DMS79 (cell line): ENCODE data around the gene TIMMDC1.
"Not testable (repeated sequence)": the region's sequence is repeated elsewhere in the genome, so short reads cannot be mapped to it uniquely, and the experiment has no call there.

Experiments used
- DNase-seq: peaks from one replicate; lab custom pipeline; 2025; lab: John Stamatoyannopoulos, UW

TIMMDC1 gene

GRCh38 chr3:119510690-119511089 is 12.3 kb downstream of the TIMMDC1 start:
- no peak for DNase-seq

GRCh38 chr3:119514637-119515036 is 16.3 kb downstream of the TIMMDC1 start:
- no peak for DNase-seq

- no peak for DNase-seq
Observed at GRCh38 chr3:119517112-119517511, 18.8 kb downstream of the TIMMDC1 start.

- DNase-seq = no peak
Observed at GRCh38 chr3:119518026-119518425, 19.7 kb downstream of the TIMMDC1 start.

DNA sequence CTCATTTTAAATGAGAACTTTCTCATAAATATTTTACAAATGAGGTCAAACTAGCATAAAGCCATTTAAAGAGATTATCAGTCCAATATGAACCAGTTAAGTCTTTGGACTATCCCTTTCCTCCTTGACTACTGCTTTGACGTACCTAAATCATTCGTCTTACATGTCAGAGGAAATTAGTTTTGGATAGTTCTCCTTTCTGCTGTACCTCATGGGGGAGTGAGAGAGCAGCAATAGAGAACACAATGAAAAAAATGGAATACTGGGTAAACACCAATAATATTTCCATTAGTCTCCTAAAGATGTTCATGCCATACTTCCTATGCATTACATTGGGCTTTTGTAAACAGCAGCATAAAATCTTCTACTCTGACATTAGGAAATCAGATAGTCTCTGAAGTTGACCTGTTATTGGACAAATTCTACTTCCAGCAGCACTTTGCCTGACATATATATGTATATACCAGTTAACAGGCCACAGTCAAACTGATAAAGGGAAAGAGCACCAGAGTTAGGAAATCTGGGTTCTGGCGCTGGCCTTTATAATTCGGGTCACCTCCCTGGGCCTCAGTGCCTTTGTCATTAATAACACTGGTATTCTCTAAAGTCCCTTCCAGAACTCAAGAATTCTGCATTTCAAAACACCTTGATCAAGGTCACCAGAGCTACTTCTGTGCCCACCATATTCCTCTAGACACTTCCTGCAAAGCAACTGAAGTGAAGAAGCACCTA is 26.8 kb downstream of the TIMMDC1 start:
- no peak for DNase-seq

DNA sequence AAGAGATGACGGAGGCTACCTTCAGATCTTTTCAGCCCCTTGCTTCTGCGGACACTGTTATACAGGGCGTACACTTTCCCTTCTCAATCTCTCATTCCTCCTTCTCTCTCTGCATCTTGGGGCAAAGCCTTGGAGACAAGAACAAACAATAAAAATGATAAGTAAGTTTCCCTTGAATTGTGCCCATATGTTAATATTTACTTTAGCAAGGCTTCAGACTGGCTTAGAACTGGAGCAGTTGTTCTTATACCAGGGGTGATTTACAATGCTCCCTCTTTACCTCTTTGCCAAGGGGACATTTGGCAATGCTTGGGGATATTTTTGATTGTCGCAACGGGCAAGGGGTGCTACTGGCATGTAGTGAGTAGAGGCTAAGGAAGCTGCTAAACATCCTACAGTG is 29.4 kb downstream of the TIMMDC1 start:
- DNase-seq = no peak

- no peak for DNase-seq
Observed at GRCh38 chr3:119529883-119530282, 31.5 kb downstream of the TIMMDC1 start.

DNA sequence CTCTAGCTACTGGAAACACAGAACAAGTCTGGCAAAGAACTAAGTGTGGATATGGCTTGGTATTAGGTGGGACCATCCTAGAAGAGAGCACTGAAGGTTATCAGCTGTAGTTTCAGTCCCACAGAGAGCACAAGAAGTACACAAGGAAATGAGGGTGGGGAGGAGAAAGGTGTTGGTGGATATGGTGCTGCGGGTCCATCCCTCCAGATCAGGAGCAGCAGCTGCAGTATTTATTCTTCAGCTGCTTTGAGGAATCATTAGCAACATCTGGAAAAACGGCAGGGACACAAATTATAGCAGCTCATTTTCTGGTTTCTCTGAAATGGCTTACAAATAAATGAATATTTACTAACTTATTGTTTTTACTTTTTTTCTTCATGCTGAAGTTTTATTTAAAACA is 32.1 kb downstream of the TIMMDC1 start:
- no peak for DNase-seq

- no peak for DNase-seq
Observed at GRCh38 chr3:119531151-119531550, 32.8 kb downstream of the TIMMDC1 start.

- DNase-seq = no peak
Observed at GRCh38 chr3:119534296-119534695, 35.9 kb downstream of the TIMMDC1 start.

- no peak for DNase-seq
Observed at GRCh38 chr3:119536757-119537156, 38.4 kb downstream of the TIMMDC1 start.

GRCh38 chr3:119538772-119539171 is 40.4 kb downstream of the TIMMDC1 start:
- DNase-seq = no peak

DNA sequence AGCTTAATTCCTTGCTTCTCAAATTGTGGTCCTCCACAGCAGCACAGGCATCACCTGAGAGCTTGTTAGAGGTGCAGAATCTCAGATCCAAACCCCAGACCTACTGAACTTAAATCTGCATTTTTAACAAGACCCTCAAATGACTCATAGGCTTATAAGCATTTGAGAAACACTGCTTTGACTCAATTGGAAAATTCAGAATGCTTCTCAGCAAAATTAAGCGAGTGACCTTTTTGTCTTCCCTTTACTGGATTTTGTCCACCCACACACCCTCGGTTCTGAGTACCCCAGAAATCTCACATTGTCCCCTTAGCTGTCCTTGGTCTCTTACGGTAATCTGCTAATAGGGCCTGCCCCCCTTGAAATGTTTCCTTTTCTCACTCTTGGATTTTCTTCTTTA is 43.2 kb downstream of the TIMMDC1 start:
- DNase-seq = no peak

GRCh38 chr3:119542168-119542767 is 43.9 kb downstream of the TIMMDC1 start:
- no peak for DNase-seq

GRCh38 chr3:119543147-119543546 is 44.8 kb downstream of the TIMMDC1 start:
- no peak for DNase-seq

DNA sequence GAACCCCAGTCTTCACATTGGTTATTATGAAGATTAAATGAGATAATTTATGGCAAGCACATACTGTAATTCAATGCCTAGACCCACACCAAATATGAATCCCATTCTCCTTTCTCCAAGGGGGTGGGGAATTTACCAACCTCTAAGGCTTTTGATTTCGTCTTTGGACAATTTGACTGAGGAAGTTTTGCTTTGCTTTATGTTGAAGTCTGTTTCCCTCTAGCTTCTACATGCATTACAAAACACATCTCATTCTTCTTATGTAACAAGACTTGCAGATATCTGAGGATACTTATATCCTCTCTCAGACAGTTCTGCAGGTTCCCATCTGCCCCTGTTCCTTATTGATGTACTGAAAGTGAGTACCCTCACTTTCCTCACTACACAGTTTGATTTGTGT is 48.9 kb downstream of the TIMMDC1 start:
- no peak for DNase-seq

GRCh38 chr3:119548341-119548740 is 50.0 kb downstream of the TIMMDC1 start:
- no peak for DNase-seq

DNA sequence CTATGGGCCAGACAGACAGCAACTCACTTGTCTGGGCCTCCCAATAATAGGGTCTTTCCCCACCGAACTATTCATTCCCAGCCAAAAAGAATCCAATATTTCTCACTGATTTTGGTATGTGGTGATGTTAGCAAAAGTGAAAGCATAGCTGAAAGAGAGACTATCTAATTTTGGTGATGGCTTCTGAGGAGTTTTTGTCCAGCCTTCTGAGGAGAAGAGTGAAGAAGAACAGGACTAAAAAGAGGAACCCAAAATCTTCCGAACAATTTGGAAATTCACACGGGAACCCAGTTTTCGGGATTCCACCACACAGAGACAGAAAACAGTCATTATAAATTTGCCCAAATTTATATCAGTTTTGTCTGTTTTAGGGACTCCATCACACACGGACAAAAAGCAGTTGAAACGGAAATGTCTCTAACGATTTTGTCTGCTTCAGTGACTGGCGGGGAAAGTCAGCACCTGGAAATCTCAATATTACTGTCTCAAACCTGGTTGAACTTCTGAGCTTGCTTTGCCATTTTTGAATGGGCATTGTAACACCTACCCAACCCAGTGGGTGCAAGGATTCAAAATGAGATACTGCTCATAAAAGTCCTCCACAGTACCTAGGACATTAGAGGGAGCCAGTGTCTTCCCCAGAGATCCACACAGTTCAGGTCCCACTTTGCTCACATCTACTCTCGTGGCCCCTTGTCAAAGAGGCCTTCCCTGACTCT is 52.0 kb downstream of the TIMMDC1 start:
- DNase-seq = no peak

DNA sequence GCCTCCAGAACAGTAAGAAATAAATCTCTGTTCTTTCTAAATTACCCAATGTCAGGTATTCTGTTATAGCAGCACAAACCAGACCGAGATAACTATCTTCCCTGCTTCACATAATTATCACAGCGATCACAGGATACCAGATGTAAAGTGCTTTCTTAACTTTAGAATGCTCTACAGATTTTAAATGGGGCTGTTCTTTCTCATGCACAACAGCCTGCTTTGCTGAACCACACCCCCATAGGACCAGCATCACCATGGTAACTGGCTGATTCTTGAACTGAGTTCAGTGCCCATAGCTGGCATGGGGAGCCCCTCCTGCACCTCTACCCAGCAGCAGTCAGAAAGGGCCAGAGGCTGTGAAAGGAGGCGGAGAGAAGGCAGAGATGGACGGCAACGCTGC is 53.3 kb downstream of the TIMMDC1 start:
- DNase-seq = no peak

- not testable (repeated sequence) for DNase-seq
Observed at GRCh38 chr3:119552928-119553327, 54.6 kb downstream of the TIMMDC1 start.

DNA sequence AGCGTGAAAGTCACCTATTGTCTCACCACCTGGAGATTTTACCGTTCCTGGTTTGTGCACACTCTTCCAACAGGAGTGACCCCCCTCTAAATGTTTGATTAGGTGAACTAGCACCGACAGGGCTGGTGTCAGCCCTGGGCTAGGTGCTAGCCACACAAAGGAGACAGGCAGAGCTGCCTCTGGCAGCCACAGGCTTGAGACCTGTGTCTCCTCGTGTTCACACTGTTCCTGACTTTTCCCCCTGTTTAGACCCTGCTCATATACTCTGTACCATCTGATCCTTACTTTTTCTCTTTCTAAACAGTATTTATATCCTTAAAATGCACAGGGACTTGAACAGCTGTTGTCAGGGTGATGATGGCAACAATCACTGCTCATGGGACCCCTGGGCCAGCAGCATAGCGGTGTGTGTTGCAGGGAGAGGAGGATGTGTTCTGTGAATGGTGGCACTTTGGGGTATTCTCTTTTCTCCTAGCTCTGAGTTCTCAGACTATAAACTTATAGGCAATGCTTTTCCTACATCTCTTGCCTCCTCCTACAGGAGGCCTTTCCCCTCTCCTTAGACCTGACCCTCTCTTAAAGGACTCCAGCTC is 55.6 kb downstream of the TIMMDC1 start:
- no peak for DNase-seq

- no peak for DNase-seq
Observed at GRCh38 chr3:119555309-119555735, 57.0 kb downstream of the TIMMDC1 start.

DNA sequence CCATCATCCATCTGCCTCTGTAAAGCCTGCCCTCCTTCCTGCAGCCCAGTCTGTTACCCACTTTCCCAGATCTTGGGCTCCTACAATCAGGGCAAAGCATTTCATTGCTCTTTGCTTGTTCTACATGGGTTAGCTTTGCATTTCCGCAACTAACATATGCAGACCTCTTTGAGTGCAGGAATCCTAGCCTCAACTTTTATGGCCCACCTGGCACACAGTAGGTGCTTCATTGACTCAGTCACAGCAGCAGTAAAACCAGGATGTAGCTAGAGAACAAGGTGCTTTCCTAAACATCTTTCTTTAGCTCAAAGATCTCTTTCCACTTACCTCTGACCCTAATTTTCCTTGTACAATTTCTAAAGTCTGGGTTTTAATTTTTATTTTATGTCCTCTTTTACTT is 57.6 kb downstream of the TIMMDC1 start:
- no peak for DNase-seq
